ENCODE measurements around the gene ARID5A. TPM values are rescaled to one million over a fixed set of nuclear protein-coding genes. Genes with fewer than 3 reads are reported as not detected.
A peak's percentile ranks its signal among the peaks of the same experiment; 100 is the strongest.

Gene ARID5A
- total and polyA plus RNA-seq, 2 of the 13 experiments (the other 11 are each of a cell fraction or from before 2014, with no cell fraction given) = 6.0 to 9.5 TPM

DNA sequence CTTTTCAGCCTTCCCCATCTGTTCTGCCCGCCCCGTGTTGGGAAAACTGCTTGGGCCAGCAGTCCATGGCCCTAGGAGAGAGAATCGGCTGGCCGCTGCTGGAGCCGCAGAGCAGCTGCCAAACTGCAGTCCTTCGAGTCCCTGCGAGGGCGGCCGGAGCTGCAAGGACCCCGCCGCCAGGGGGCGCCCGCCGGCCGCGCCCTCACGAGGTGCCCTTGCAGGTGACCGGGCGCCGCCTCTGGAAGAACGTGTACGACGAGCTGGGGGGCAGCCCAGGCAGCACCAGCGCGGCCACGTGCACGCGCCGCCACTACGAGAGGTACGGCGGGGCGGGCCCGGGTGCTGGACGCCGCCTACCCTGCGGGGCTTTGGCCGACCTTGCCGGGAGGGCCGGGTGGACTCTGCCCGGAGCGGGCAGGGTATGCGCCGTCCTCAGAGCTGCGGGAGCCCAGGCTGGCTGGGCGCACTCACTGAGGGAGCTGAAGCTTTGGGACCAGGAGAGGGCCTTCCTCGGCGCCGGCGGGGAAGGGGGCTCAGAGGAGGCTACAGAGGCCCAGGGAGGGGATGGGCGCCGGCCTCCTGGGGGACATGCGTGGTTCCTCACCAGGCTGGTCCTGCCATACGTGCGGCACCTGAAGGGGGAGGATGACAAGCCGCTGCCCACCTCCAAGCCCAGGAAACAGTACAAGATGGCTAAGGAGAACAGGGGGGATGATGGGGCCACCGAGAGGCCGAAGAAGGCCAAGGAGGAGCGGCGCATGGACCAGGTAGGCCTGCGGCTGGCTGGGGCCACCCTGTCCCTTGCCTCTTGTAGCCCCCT lies 13.6 kb downstream of the ARID5A start (continued):
- TF ChIP-seq ZNF33A (CRISPR knock-in tag; IDR thresholded peaks at IDR 0.05; ENCODE audit: borderline replicate concordance) (no peak), ZNF883 (CRISPR knock-in tag; IDR thresholded peaks at IDR 0.05; ENCODE audit: not compliant biosample characterization) (peak; percentile 97), ZNF546 (CRISPR knock-in tag; conservative IDR thresholded peaks at IDR 0.05) (peak; percentile 97), ZNF256 (CRISPR knock-in tag; conservative IDR thresholded peaks at IDR 0.05) (no peak; the same call in 1 of the 2 replicates), KDM3A (CRISPR knock-in tag; IDR thresholded peaks at IDR 0.05; ENCODE audit: low read depth) (peak; percentile 93)
- TF ChIP-seq, protein P1, sequence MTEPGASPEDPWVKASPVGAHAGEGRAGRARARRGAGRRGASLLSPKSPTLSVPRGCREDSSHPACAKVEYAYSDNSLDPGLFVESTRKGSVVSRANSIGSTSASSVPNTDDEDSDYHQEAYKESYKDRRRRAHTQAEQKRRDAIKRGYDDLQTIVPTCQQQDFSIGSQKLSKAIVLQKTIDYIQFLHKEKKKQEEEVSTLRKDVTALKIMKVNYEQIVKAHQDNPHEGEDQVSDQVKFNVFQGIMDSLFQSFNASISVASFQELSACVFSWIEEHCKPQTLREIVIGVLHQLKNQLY (CRISPR knock-in tag; IDR thresholded peaks at IDR 0.05) = peak; percentile 94

DNA sequence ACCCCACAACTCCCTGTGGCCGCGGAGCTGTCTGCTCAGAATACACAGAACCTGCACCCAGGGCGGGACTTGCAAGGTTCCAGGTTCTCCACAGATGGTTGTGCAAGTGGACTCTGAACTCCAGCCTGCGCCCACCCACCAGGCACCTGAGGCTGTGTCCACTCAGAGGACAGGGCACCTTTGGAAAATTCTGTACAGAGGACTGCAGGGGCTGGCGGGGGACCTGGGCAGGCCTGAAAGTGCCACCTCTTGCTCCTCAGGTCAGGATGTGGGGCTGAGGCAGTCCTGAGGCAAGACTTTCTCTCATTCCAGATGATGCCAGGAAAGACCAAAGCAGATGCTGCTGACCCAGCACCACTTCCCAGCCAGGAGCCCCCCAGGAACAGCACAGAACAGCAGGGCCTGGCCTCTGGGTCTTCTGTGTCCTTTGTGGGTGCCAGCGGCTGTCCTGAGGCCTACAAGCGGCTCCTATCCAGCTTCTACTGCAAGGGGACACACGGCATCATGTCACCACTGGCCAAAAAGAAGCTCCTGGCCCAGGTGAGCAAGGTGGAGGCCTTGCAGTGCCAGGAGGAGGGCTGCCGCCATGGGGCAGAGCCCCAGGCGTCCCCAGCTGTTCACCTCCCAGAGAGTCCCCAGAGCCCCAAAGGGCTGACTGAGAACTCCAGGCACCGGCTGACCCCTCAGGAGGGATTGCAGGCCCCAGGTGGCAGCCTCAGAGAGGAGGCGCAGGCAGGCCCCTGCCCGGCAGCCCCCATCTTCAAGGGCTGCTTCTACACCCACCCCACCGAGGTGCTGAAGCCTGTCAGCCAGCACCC lies 14.4 kb downstream of the ARID5A start:
- H3K4me2 ChIP-seq (ENCODE audit: low read depth, low read length) = peak overlapping the region; percentile 89
- peak overlapping the region; percentile 74 for H3K9ac ChIP-seq (ENCODE audit: insufficient read depth, low read depth, low read length)
- peak overlapping the region; percentile 45 to 78 (median 66); a peak in 5 of 6 replicates for H3K4me3 ChIP-seq (replicated peaks in 1 of 3; ENCODE audit: insufficient read depth in 1 of 3, low read depth in 2 of 3, low read length in 3 of 3)
- POLR2A ChIA-PET = interaction anchor here (0.9 to 2.2 kb wide), 9 partner anchors 13 to 561 kb away, joined by 4 to 18 read pairs (median 4); partner anchors contain the start of genes CNNM3 and CNNM4
- peak; percentile 13 for ATAC-seq
- no peaks in the 10 kb centered on the region for H3K79me2 ChIP-seq (ENCODE audit: insufficient read depth, low read length)
- peaks cover 50% of the 10 kb centered on the region for H3K4me1 ChIP-seq (ENCODE audit: insufficient read depth, low read length)
- in situ Hi-C loops (cut with HindIII; ENCODE audit: extremely low pct_ligation_motif_present, low pct_unique_long_range_greater_than_20kb) (no loop called here), intact Hi-C loops (cut with micrococcal nuclease; ENCODE audit: unreplicated experiment) (loop anchor here (1.0 to 5.0 kb wide), 5 partner anchors 51 to 409 kb away; no protein-coding TSS in a partner anchor)
- H3K36me3 ChIP-seq (replicated peaks in 1 of 2; ENCODE audit: control insufficient read depth in 1 of 2, insufficient read depth in 2 of 2, low read length in 2 of 2) = no peaks in the 10 kb centered on the region; a peak in 1 of 5 replicates
- FAIRE-seq = peak; percentile 64
- no peaks in the 10 kb centered on the region for H4K20me1 ChIP-seq (ENCODE audit: insufficient read depth, low read length)
- H3K27me3 ChIP-seq (ENCODE audit: control insufficient read depth in 1 of 2, insufficient read depth in 2 of 2, low read length in 2 of 2) = no peaks in the 10 kb centered on the region
- H3K9me3 ChIP-seq (ENCODE audit: low read length) = no peaks in the 10 kb centered on the region
- no peak overlapping the region for H2AFZ ChIP-seq (ENCODE audit: low read length)
- CTCF ChIA-PET (ENCODE audit: low intra/inter-chr PET ratio, low total read pairs) = interaction anchor here (0.8 to 1.7 kb wide), 3 partner anchors 14 to 209 kb away, joined by 3 to 5 read pairs (median 3); partner anchors contain the start of gene CNNM4
- peak overlapping the region; percentile 80 for H3K27ac ChIP-seq (ENCODE audit: extremely low read length, insufficient read depth, low read length)
- 75% methylated on average over 10 of the region's 14 CpGs for WGBS (ENCODE audit: low lambda C conversion rate)
- BruUV-seq (replicated peaks) = TSS peak; percentile 70
- DNase-seq (ENCODE audit: low spot score) = peak; percentile 63
- TF ChIP-seq ZNF337 (CRISPR knock-in tag; IDR thresholded peaks at IDR 0.05; ENCODE audit: borderline replicate concordance, low read depth) (no peak), ATAD3A (CRISPR knock-in tag; IDR thresholded peaks at IDR 0.05) (no peak), PCBP2 (optimal IDR thresholded peaks at IDR 0.05; ENCODE audit: low read depth, low read length, poor library complexity, severe bottlenecking) (no peak), ZFP36L1 (CRISPR knock-in tag; IDR thresholded peaks at IDR 0.05) (no peak), SRSF9 (IDR thresholded peaks at IDR 0.05; ENCODE audit: borderline replicate concordance, insufficient read depth, low read depth, low read length, poor library complexity, severe bottlenecking) (no peak), AGO2 (optimal IDR thresholded peaks at IDR 0.05; ENCODE audit: low read depth, low read length) (no peak), PHF20 (CRISPR knock-in tag; IDR thresholded peaks at IDR 0.05) (no peak)
- TF ChIP-seq, protein P1 (CRISPR knock-in tag; IDR thresholded peaks at IDR 0.05) = no peak
- TF ChIP-seq, protein P2, sequence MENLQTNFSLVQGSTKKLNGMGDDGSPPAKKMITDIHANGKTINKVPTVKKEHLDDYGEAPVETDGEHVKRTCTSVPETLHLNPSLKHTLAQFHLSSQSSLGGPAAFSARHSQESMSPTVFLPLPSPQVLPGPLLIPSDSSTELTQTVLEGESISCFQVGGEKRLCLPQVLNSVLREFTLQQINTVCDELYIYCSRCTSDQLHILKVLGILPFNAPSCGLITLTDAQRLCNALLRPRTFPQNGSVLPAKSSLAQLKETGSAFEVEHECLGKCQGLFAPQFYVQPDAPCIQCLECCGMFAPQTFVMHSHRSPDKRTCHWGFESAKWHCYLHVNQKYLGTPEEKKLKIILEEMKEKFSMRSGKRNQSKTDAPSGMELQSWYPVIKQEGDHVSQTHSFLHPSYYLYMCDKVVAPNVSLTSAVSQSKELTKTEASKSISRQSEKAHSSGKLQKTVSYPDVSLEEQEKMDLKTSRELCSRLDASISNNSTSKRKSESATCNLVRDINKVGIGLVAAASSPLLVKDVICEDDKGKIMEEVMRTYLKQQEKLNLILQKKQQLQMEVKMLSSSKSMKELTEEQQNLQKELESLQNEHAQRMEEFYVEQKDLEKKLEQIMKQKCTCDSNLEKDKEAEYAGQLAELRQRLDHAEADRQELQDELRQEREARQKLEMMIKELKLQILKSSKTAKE (CRISPR knock-in tag; IDR thresholded peaks at IDR 0.05; ENCODE audit: borderline replicate concordance) = no peak
